Cerebellar cortex (tissue), 1 donor: ENCODE data around the gene MARCHF4.
"Not testable (repeated sequence)": the region's sequence is repeated elsewhere in the genome, so short reads cannot be mapped to it uniquely, and the experiment has no call there.

Experiments used
- DNase-seq: peaks from one replicate; pipeline ENCODE4 v3.0.0-alpha.2; 2015; ENCODE audit warnings: low spot score

Gene MARCHF4

GRCh38 chr2:216391401-216391800, 19.1 kb upstream of the MARCHF4 start:
- DNase-seq, result no peak

GRCh38 chr2:216389570-216389969, 17.3 kb upstream of the MARCHF4 start:
- no peak for DNase-seq

- no peak for DNase-seq
Observed at GRCh38 chr2:216388046-216388884, 16.0 kb upstream of the MARCHF4 start.

- DNase-seq, result no peak
Observed at GRCh38 chr2:216387262-216387661, 15.0 kb upstream of the MARCHF4 start.

- DNase-seq, result no peak
Observed at GRCh38 chr2:216385478-216385877, 13.2 kb upstream of the MARCHF4 start.

GRCh38 chr2:216384409-216384808, 12.1 kb upstream of the MARCHF4 start:
- DNase-seq, result not testable (repeated sequence)

- no peak for DNase-seq
Observed at GRCh38 chr2:216379977-216380376, 7.7 kb upstream of the MARCHF4 start.

- DNase-seq, result no peak
Observed at GRCh38 chr2:216375286-216375685, 3.0 kb upstream of the MARCHF4 start.

- no peak for DNase-seq
Observed at GRCh38 chr2:216373896-216374295, 1.6 kb upstream of the MARCHF4 start.

- no peak for DNase-seq
Observed at GRCh38 chr2:216372761-216373291, 543 bp upstream of the MARCHF4 start.

GRCh38 chr2:216370961-216371712, 1.1 kb downstream of the MARCHF4 start:
- DNase-seq, result no peak

GRCh38 chr2:216369821-216370220, 2.5 kb downstream of the MARCHF4 start:
- no peak for DNase-seq

GRCh38 chr2:216366777-216367471, 5.4 kb downstream of the MARCHF4 start:
- no peak for DNase-seq

- no peak for DNase-seq
Observed at GRCh38 chr2:216365518-216365917, 6.8 kb downstream of the MARCHF4 start.

GRCh38 chr2:216363221-216363620, 9.1 kb downstream of the MARCHF4 start:
- no peak for DNase-seq

- no peak for DNase-seq
Observed at GRCh38 chr2:216362730-216363129, 9.6 kb downstream of the MARCHF4 start.

- DNase-seq, result no peak
Observed at GRCh38 chr2:216355711-216356110, 16.6 kb downstream of the MARCHF4 start.

- DNase-seq, result no peak
Observed at GRCh38 chr2:216354306-216354705, 18.0 kb downstream of the MARCHF4 start.

- no peak for DNase-seq
Observed at GRCh38 chr2:216352653-216353270, 19.5 kb downstream of the MARCHF4 start.

GRCh38 chr2:216351172-216351925, 20.9 kb downstream of the MARCHF4 start:
- DNase-seq, result no peak

- no peak for DNase-seq
Observed at GRCh38 chr2:216350214-216350791, 22.0 kb downstream of the MARCHF4 start.
